Nephron progenitor cell (in vitro differentiated cells): ENCODE data around the gene SPANXN5.
"Not testable (repeated sequence)": the region's sequence is repeated elsewhere in the genome, so short reads cannot be mapped to it uniquely, and the experiment has no call there.

Experiments used
- DNase-seq: peaks from one replicate; pipeline ENCODE4 v3.0.0; 2021
- H3K27ac Mint-ChIP-seq: 2 replicates; pipeline ENCODE4 v1.8.0; 2021; ENCODE audit warnings: mild to moderate bottlenecking, moderate library complexity, mixed read lengths
- H3K27me3 Mint-ChIP-seq: 2 replicates; pipeline ENCODE4 v1.8.0; 2021; ENCODE audit warnings: mild to moderate bottlenecking, low read depth, mixed read lengths; ENCODE audit not compliant: poor library complexity
- H3K36me3 Mint-ChIP-seq: 2 replicates; pipeline ENCODE4 v1.8.0; 2021; ENCODE audit warnings: low read depth, mixed read lengths
- H3K4me1 Mint-ChIP-seq: 2 replicates; pipeline ENCODE4 v1.8.0; 2021; ENCODE audit warnings: mixed read lengths
- H3K4me3 Mint-ChIP-seq: 2 replicates; pipeline ENCODE4 v1.8.0; 2021; ENCODE audit warnings: mild to moderate bottlenecking, moderate library complexity, mixed read lengths
- H3K9me3 Mint-ChIP-seq: 2 replicates; pipeline ENCODE4 v1.8.0; 2021; ENCODE audit warnings: mild to moderate bottlenecking, moderate library complexity, mixed read lengths
- CTCF ChIP-seq: fragments of 200-600 bp; sonication (generic); IDR thresholded peaks from 2 replicates; pipeline ENCODE4 v1.5.0; 2021; ENCODE audit warnings: antibody characterized with exemption

SPANXN5 gene

GRCh38 chrX:52797327-52797726 is at the start of gene SPANXN5:
TSS of gene SPANXN5 (minus strand) at chrX:52797427. CDS start at chrX:52797348, 79 bp downstream.
- not testable (repeated sequence) for H3K27me3 Mint-ChIP-seq, H3K4me1 Mint-ChIP-seq, H3K4me3 Mint-ChIP-seq, H3K27ac Mint-ChIP-seq, DNase-seq, H3K36me3 Mint-ChIP-seq
- H3K9me3 Mint-ChIP-seq, result peaks cover 42% of the 10 kb centered on the region

GRCh38 chrX:52843619-52844018 is 46.4 kb upstream of the SPANXN5 start:
- H3K4me3 Mint-ChIP-seq, H3K4me1 Mint-ChIP-seq, DNase-seq, H3K36me3 Mint-ChIP-seq, H3K27ac Mint-ChIP-seq: not testable (repeated sequence)
- H3K27me3 Mint-ChIP-seq, result peaks cover 19% of the 10 kb centered on the region
- peaks cover 49% of the 10 kb centered on the region for H3K9me3 Mint-ChIP-seq

GRCh38 chrX:52839137-52839536 is 41.9 kb upstream of the SPANXN5 start:
- Mint-ChIP-seq H3K4me1 (no peaks in the 10 kb centered on the region), H3K4me3 (no peak overlapping the region), H3K9me3 (peaks cover 19% of the 10 kb centered on the region), H3K36me3 (no peaks in the 10 kb centered on the region), H3K27ac (no peak overlapping the region), H3K27me3 (peaks cover 10% of the 10 kb centered on the region)
- TF ChIP-seq CTCF, result no peak
- DNase-seq, result no peak

- H3K9me3 Mint-ChIP-seq, result peaks cover 65% of the 10 kb centered on the region
- H3K36me3 Mint-ChIP-seq, result no peaks in the 10 kb centered on the region
These were observed 33.3 kb upstream of the SPANXN5 start for GRCh38 chrX:52830551-52830950.

GRCh38 chrX:52824608-52825007 is 27.4 kb upstream of the SPANXN5 start:
- no peaks in the 10 kb centered on the region for H3K27me3 Mint-ChIP-seq
- H3K36me3 Mint-ChIP-seq, result no peaks in the 10 kb centered on the region
- DNase-seq, result no peak
- no peaks in the 10 kb centered on the region for H3K4me1 Mint-ChIP-seq
- H3K9me3 Mint-ChIP-seq, result peaks cover 38% of the 10 kb centered on the region
- no peak overlapping the region for H3K27ac Mint-ChIP-seq
- TF ChIP-seq CTCF, result no peak
- no peak overlapping the region for H3K4me3 Mint-ChIP-seq

More at GRCh38 chrX:52830551-52830950, 33.3 kb upstream of the SPANXN5 start:
- H3K4me1 Mint-ChIP-seq, result no peaks in the 10 kb centered on the region
- peaks cover 6% of the 10 kb centered on the region for H3K27me3 Mint-ChIP-seq
- TF ChIP-seq CTCF, result no peak
- no peak for DNase-seq
- H3K4me3 Mint-ChIP-seq, result no peak overlapping the region
- H3K27ac Mint-ChIP-seq, result no peak overlapping the region

- no peak overlapping the region for H3K4me3 Mint-ChIP-seq
- no peak overlapping the region for H3K27ac Mint-ChIP-seq
- no peaks in the 10 kb centered on the region for H3K36me3 Mint-ChIP-seq
- H3K27me3 Mint-ChIP-seq, result peaks cover 5% of the 10 kb centered on the region
- H3K4me1 Mint-ChIP-seq, result no peaks in the 10 kb centered on the region
- DNase-seq, result no peak
- TF ChIP-seq CTCF, result no peak
- H3K9me3 Mint-ChIP-seq, result peaks cover 20% of the 10 kb centered on the region
These were observed 24.0 kb upstream of the SPANXN5 start for GRCh38 chrX:52821079-52821760.

GRCh38 chrX:52819788-52820187 is 22.6 kb upstream of the SPANXN5 start:
- no peak for TF ChIP-seq CTCF
- H3K9me3 Mint-ChIP-seq, result peaks cover 22% of the 10 kb centered on the region
- H3K27ac Mint-ChIP-seq, result no peak overlapping the region
- H3K36me3 Mint-ChIP-seq, result no peaks in the 10 kb centered on the region
- no peaks in the 10 kb centered on the region for H3K4me1 Mint-ChIP-seq
- peaks cover 8% of the 10 kb centered on the region for H3K27me3 Mint-ChIP-seq
- H3K4me3 Mint-ChIP-seq, result no peak overlapping the region
- no peak for DNase-seq
